GM19351 (cell line): Measurements from ENCODE around the gene PAXX.

Source experiments
- ATAC-seq: cut with Tn5 transposase; IDR thresholded peaks from one replicate; pipeline ENCODE4 v1.9.1; 2021; ENCODE audit warnings: mild to moderate bottlenecking, moderate library complexity; ENCODE audit not compliant: unreplicated experiment

The PAXX gene

GRCh38 chr9:136980669-136981478 is 11.3 kb upstream of the PAXX start:
- ATAC-seq, result no peak

GRCh38 chr9:136981588-136982231 is 10.5 kb upstream of the PAXX start:
- ATAC-seq, result no peak

GRCh38 chr9:136982232-136983051 is 9.8 kb upstream of the PAXX start, which contains the start of gene LCNL1:
LCNL1 (plus strand) TSS chr9:136982993; CDS start chr9:136983587, 594 bp downstream.
- no peak for ATAC-seq

DNA sequence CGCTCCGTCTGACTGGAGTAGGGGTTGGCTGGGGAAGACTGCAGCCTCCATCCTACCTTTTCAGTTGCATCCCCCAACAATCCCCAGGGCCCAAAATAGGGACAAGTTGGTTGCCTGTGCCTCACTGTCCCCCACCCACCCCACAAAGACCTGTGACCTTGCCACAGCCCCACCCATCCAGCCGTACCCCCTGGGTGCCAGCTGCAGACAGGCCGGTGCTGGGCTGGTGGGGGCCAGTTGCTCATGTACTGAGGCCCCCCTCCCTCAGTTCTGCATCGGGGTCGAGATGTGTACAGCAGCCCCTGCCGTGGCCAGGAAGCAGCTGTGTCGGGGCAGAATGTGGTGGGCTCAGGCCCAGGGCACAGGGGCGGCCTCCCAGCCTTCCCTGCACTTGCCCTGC is 9.1 kb upstream of the PAXX start:
- ATAC-seq, result no peak

DNA sequence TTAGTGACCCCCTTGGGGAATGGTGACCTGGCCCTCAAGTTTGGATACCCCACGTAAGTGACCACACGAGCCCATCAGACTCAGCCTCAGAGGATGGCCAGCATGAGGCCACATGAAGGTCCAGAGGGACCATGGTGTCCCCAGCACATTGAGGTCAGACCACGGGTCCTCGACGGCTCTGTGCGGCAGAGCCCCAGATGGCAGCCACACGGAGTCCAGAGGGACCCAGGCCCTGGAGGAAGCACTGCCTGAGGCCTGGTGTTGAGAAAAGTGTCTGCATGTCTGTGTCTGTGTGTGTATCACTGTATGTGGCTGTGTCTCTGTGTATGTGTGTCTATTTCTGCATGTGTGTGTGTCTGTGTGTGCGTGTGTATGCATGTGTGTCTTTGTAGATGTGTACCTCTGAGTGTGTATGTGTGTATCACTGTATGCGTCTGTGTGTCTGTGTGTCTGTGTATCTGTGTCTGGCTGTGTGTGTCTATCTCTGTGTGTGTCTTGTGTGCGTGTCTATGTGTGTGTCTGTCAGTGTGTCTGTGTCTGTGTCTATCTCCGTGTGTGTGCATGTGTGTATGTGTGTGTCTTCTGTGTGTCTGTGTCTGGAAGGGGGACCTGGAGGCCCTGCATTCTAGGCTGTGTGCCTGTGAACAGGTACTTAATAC is 8.4 kb upstream of the PAXX start:
- ATAC-seq, result no peak

DNA sequence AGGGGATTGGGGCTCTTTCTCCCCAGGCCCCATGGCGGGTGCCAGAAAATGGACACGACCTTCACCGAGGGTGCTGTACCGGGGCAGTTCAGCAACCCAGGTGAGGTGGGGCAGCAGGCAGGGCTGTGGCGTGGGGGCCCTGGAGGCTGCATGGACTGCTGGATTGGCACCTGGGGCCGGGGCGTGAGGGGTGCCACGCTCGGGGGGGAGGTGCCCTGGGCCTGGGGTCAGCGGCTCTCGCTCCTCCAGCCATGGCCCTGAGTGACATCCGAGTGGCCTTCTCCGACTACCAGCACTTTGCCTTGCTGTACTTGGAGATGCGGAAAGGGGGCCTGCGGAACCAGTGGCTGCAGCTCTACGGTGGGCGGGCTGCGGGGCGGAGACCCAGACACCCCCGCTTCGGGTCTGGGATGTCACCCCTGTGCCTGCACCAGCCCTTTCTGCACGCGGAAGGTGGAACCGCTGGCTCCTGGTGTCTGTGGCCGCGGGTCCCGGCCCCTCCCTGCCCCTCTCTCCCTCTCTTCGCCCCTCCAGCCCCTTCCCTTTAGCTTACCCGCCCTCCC is 7.7 kb upstream of the PAXX start:
- ATAC-seq, result no peak

DNA sequence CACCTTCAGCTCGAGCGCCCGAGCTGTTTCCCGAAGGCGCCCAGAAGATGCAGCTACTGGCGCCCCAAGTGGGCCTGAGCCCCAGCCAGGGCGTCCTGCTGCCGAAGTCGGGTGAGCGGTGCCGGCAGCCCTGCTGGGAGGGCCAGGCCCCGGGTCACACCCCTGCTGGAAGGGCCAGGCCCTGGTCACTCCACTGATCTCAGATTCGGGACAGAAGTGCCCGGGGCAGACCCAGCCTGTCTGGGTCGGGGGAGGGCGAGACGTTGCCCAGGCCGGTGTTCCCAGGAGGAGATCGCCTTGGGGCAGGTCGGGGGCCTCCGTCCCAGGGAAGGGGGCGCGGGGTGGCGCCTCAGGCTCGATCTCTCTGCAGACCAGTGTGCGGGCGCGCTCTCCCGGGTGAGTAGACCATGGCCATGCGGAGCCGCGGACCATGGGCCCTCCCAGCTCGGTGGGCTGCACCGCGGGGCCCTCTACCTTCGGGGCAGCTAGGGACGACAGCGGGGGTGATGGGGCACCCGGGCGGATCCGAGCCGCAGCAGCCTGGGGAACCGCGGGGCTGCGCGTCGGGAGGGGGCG is 7.1 kb upstream of the PAXX start:
- no peak for ATAC-seq

- no peak for ATAC-seq
Measured at GRCh38 chr9:136985853-136986252, 6.4 kb upstream of the PAXX start.

GRCh38 chr9:136988872-136989271 is 3.4 kb upstream of the PAXX start:
- ATAC-seq, result no peak

DNA sequence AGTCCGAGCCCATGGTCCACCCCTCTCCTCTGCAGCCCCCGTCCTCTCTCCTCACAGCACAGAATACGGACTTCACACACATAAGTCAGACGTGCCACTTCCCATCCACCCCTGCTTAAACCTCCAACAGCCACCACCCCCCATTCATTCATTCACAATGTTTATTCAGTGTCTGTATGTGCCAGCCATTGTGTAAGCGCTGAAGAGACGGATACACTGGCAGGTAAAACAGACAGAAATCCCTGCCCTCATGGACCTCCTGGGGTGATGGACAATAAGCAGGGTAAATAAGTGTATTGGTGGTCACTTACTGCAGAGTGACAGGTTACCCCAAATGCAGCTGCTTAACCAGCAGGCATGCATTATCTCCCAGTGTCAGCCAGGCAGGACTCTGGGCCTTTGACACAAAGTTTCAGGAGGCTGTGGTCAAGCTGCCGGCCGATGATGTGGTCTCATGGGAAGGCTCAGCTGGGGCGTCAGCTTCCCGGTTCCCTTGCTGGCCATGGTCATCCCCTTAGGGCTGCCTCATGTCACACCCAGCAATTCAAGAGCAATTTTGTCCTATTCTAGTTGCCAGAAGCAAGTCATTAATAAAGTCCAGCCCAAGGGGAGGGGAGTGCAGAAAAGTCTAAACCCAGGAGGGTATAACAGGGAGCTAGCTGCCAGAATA is 1.8 kb upstream of the PAXX start:
- ATAC-seq, result no peak

DNA sequence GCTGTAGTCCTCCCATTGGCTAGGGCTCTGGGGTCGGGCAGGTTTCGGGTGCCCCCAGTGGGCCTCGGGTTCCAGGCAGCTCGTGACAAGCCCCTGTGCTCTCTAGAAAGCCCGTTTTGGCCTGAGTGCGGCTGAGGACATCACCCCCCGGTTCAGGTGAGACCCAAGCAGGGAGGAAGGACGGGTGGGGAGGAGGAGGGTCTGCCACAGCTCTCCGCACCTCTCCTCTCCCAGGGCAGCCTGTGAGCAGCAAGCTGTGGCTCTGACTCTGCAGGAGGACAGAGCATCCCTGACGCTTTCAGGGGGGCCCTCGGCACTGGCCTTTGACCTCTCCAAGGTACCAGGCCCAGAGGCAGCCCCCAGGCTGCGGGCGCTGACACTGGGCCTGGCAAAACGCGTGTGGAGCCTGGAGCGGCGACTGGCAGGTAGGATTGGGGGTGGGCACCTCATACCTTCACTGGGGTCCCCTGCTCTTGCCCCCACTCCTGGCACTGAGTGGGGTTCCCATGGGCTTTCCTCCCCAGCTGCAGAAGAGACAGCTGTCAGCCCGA is 672 bp downstream of the PAXX start:
- ATAC-seq, result no peak

GRCh38 chr9:136994180-136994887 is 2.1 kb downstream of the PAXX start:
- no peak for ATAC-seq

GRCh38 chr9:136994888-136995230 is 2.6 kb downstream of the PAXX start:
- no peak for ATAC-seq

DNA sequence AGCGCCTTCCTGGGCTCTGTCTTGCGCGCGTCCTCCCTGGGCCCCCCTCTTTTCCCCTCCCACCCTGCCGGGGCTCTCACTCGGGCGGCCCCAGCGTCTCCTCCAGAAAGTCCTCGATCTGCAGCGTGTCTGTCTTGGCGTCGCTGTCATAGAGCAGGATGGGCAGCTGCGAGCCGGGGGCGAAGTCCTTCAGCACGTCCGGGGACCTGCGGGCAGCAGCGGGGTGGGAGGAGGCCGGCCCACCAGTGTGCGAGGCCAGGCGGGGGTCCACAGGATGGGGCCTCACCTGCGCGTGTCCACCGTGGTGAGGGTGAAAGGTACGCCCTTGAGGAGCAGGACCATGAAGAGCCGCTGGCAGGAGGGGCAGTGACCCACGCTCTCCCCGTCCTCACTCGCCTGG is 3.1 kb downstream of the PAXX start:
- ATAC-seq, result no peak

DNA sequence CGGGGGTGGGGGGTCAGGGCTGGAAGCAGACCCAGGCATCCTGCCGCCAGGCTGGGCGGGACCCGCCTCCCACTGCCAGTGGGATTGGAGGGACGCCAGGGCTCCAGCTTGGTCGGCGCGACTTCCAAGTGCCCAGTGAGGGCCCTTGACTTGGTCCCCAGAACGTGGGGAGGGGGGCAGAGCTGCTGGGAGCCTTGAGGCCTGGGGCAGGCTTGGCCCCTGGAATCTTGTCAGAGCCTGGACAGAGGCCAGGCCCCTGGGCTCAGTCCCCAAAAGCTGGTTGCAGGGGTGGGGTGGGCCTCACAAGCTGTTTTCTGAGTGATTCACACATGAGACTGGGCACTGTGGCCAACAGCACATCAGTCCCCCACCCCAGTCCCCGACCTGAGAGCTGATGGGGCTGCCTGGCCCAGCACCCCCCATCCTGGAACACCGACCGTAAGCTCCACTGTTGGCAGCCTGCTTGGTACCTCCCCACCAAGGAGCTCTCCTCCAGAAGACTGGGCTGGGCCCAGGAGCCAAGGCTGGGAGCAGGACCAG is 3.6 kb downstream of the PAXX start:
- no peak for ATAC-seq

- no peak for ATAC-seq
Measured at GRCh38 chr9:136996361-136997292, 4.4 kb downstream of the PAXX start, which contains the start of gene CLIC3. CLIC3 (minus strand) TSS chr9:136996568; CDS start chr9:136996543, 25 bp downstream.

DNA sequence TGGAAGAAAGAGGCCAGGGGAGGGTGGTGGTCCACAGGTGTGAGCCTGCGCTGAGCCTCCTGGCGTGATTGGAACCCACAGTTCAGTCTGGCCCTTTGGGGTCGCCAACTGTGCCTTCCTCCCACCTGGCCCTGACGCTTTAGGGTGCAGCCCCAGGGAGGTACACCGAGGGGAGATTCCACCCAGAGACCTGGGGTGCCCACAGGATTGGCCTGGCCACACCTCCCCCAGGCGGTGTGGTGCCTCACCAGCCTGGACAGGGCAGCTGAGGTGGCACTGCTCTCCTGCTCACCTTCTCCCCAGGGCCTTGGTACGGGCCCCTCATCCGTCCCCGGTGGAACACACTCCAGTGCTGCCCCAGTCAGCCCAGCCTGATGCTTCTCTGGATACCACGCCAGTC is 5.1 kb downstream of the PAXX start:
- ATAC-seq, result no peak

DNA sequence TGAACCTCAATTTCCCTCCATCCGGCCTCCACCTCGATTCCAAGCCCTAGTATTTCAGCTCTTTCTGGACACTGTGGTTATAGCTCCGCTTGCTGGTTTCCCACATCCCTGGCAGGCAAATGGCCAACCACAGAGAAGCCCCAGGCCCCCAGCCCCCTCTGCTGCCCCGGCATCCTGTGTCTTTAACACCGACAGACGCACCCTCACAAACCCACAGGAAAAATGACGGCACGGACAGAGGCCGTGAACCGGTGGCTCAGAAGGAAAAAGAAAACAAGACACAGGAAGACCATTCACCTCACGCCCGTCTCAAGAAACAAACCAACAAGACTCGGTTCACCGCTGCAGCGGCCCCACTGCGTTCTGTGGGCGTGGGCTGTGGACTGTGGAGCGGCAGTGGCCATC is 5.6 kb downstream of the PAXX start:
- ATAC-seq, result no peak
